K562 (cell line): ENCODE results near the gene NVL. TPM values are rescaled to one million over a fixed set of nuclear protein-coding genes. Genes with fewer than 3 reads are reported as not detected.

Experiments
- KDM5B ChIP-seq: fragments of 200-600 bp; sonication (generic); IDR thresholded peaks from 2 replicates; pipeline ENCODE4 v1.6.1; 2012; ENCODE audit warnings: low read depth, mild to moderate bottlenecking, moderate library complexity, low read length, control low read depth, inconsistent platforms; ENCODE audit not compliant: insufficient replicate concordance
- KLF10 ChIP-seq: fragments of 250-450 bp; sonication (Bioruptor Pico); IDR thresholded peaks from 2 replicates; pipeline ENCODE4 v1.6.1; 2021; ENCODE audit warnings: matching md5 sums
- ZBTB11 ChIP-seq, 3 experiments: fragments of 200-800 bp in 1 of 3; fragments of 250-450 bp in 1 of 3; fragments of 450-650 bp in 1 of 3; sonication (Bioruptor Pico) in 1 of 3; sonication (Bioruptor generic) in 1 of 3; formaldehyde crosslinking in 1 of 3; IDR thresholded peaks; 2 replicates each; pipeline versions ENCODE4 v1.6.1 to v1.8.0; 2016 to 2022; ENCODE audit warnings: mild to moderate bottlenecking in 2 of 3, missing genetic modification characterization in 2 of 3, missing compliant biosample characterization in 1 of 3, moderate library complexity in 1 of 3
- ZNF79 ChIP-seq: fragments of 250-450 bp; sonication (Bioruptor Pico); IDR thresholded peaks from 2 replicates; pipeline ENCODE4 v1.4.0; 2020; ENCODE audit warnings: low read depth, mild to moderate bottlenecking, moderate library complexity
- polyA plus RNA-seq, 8 experiments: library from polyadenylated mRNA; depleted of rRNA in 4 of 8; stranded (reverse) in 5 of 8; unstranded in 3 of 8; fragments of >200 nt; fragmentation: Nextera tagmentation in 2 of 8; fragmentation: Illumina TruSeq in 1 of 8; extraction: Ambion mirVana in 2 of 8; extraction: Trizol in 1 of 8; gene quantifications; 2 replicates each; pipeline versions ENCODE4 v1.2.1 to v1.2.3, GENCODE V29; 2011 to 2014; ENCODE audit warnings: inconsistent platforms in 1 of 8, missing spikeins in 1 of 8
- total RNA-seq, 7 experiments: library from RNA; depleted of rRNA in 6 of 7; stranded (reverse); fragments of >200 nt in 6 of 7; fragmentation: Illumina TruSeq in 2 of 7; extraction: Trizol in 2 of 7; gene quantifications; 2 replicates each; pipeline versions ENCODE4 v1.2.1 to v1.2.3, GENCODE V29; 2011 to 2021; ENCODE audit warnings: low replicate concordance in 1 of 7
- TF ChIP-seq, protein P1 (sequence below), 2 experiments: IDR thresholded peaks; 2 replicates each; pipeline ENCODE4 v1.6.1; 2012; ENCODE audit warnings: improper control_type of control experiment in 2 of 2, low read depth in 2 of 2, low read length in 2 of 2, borderline replicate concordance in 1 of 2

NVL gene
- total and polyA plus RNA-seq, 9 of the 15 experiments (the other 6 are each of a cell fraction or from before 2014, with no cell fraction given), result 32.5 to 86.6 (median 62.9) TPM

DNA sequence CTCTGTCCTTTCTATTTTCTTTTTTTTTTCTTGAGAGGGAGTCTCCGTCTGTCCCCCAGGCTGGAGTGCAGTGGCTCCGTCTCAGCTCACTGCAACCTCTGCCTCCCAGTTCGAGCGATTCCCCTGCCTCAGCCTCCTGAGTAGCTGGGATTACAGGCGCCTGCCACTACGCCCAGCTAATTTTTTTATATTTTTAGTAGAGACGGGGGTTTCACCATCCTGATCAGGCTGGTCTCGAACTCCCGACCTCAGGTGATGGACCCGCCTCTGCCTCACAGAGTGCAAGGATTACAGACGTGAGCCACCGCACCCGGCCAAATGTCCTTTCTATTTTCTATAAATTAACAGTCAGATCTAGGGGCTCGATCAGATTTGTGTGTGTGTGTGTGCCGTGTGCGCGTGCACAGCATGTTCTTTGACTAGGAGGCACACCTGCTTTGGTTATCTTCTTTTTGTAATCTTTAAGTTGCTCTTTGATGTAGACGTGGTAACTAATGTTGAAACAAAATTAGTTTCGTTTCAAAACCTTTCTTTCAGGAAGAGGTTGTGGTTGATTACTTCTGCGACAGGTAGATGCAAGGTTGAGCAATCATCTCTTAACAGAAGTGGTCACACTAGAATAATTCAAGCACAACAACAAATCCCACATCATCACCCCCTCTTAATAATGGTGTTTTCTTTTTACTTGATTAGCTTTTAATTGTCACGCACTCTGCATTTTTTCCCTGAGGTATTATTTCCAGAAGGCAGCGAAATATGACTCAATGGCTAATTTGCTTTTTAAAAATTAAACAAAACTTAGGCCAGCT lies 147.7 kb downstream of the NVL start (continued):
- TF ChIP-seq, protein P1, sequence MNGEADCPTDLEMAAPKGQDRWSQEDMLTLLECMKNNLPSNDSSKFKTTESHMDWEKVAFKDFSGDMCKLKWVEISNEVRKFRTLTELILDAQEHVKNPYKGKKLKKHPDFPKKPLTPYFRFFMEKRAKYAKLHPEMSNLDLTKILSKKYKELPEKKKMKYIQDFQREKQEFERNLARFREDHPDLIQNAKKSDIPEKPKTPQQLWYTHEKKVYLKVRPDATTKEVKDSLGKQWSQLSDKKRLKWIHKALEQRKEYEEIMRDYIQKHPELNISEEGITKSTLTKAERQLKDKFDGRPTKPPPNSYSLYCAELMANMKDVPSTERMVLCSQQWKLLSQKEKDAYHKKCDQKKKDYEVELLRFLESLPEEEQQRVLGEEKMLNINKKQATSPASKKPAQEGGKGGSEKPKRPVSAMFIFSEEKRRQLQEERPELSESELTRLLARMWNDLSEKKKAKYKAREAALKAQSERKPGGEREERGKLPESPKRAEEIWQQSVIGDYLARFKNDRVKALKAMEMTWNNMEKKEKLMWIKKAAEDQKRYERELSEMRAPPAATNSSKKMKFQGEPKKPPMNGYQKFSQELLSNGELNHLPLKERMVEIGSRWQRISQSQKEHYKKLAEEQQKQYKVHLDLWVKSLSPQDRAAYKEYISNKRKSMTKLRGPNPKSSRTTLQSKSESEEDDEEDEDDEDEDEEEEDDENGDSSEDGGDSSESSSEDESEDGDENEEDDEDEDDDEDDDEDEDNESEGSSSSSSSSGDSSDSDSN (IDR thresholded peaks at IDR 0.05; ENCODE audit: borderline replicate concordance in 1 of 2, low read depth in 2 of 2, low read length in 2 of 2), result no peak
- TF ChIP-seq KLF10 (CRISPR knock-in tag) (0 out of 2 replicates have a peak, but pooled peaks have one; percentile 52), ZBTB11 (CRISPR knock-in tag; IDR thresholded peaks at IDR 0.05) (no peak), KDM5B (no peak), ZNF79 (CRISPR knock-in tag) (no peak)
